ENCODE results near the gene GPR17.

The GPR17 gene

GRCh38 chr2:127614731-127615130 is 31.2 kb upstream of the GPR17 start:
- DNase-seq (ENCODE audit: low read depth): no peak
- H3K4me3 ChIP-seq (ENCODE audit: low read length): no peak overlapping the region
- TF ChIP-seq, protein P1, sequence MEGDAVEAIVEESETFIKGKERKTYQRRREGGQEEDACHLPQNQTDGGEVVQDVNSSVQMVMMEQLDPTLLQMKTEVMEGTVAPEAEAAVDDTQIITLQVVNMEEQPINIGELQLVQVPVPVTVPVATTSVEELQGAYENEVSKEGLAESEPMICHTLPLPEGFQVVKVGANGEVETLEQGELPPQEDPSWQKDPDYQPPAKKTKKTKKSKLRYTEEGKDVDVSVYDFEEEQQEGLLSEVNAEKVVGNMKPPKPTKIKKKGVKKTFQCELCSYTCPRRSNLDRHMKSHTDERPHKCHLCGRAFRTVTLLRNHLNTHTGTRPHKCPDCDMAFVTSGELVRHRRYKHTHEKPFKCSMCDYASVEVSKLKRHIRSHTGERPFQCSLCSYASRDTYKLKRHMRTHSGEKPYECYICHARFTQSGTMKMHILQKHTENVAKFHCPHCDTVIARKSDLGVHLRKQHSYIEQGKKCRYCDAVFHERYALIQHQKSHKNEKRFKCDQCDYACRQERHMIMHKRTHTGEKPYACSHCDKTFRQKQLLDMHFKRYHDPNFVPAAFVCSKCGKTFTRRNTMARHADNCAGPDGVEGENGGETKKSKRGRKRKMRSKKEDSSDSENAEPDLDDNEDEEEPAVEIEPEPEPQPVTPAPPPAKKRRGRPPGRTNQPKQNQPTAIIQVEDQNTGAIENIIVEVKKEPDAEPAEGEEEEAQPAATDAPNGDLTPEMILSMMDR (conservative IDR thresholded peaks at IDR 0.05; ENCODE audit: low read depth, low read length): no peak

DNA sequence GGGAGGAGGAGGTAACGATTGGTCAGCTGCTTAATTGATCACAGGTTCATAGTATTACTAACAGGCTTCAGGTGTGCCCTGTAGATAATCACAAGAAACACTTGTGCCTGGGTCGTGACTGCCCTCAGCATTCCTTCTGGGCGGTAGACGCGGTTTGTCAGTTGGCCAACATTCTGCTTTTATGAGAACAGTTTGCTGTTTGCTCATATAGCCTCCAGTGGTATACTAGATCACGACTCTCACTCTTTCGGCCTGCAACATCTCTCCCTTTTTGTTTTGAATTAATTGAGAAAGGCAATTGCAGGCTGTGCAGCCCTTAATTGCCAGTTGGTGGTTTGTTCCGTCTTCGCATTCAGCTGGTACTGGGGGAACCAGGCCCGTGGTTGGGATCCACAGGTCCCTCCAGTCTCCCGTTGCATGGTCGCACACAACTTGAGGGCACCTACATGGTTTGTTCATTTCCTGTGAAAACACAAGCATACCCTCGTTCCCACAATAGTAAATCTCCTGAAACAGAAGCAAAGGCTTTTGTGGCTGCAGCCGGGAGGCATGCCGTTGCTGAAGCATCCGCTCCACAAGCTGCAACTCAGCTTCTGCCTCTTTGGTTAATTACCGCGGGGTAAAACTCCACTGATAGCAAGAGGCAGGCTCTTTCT is 30.3 kb upstream of the GPR17 start:
- TF ChIP-seq, protein P1 (conservative IDR thresholded peaks at IDR 0.05; ENCODE audit: low read depth, low read length): no peak
- no peak overlapping the region for H3K4me3 ChIP-seq (ENCODE audit: low read length)
- DNase-seq (ENCODE audit: low read depth): no peak

DNA sequence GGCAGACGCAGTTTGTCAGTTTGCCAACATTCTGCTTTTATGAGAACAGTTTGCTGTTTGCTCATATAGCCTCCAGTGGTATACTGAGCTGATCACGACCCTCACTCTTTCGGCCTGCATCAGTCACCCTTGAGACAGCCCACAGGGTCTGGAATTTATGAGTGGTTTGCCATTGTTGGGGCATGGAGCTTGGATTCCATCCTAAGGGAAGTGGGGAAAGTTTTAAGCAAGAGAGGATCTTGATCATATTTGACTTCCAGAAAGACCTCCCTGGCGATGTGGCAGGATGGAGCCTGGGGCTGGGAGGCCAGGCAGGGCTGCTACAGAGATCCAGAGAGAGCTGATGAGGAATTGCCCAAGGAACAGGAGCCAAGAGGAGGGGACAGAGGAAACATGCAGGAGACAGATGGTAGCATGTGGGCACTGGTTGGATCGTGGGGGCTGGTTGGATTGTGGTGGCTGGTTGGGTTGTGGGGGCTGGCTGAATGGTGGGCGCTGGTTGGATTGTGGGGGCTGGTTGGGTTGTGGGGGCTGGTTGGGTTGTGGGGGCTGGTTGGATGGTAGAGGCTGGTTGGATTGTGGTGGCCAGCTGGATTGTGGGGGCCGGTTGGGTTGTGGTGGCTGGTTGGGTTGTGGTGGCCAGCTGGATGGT is 27.3 kb upstream of the GPR17 start:
- TF ChIP-seq, protein P1 (conservative IDR thresholded peaks at IDR 0.05; ENCODE audit: low read depth, low read length): no peak
- DNase-seq (ENCODE audit: low read depth): no peak
- H3K4me3 ChIP-seq (ENCODE audit: low read length): no peak overlapping the region

DNA sequence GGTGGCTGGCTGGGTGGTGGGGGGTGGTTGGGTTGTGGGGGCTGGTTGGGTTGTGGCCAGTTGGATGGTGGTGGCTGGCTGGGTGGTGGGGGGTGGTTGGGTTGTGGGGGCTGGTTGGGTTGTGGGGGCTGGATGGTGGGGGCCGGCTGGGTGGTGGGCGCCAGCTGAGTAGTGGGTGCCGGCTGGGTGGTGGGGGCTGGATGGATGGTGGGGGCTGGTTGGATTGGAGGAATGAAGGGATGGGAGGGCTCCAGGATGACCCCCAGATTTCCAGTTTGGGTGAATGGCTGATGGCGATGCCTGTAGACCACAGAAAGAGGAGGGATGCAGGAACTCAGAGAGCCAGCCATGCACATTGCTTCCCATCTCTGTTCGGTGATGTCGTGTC is 26.8 kb upstream of the GPR17 start:
- no peak for DNase-seq (ENCODE audit: low read depth)
- H3K4me3 ChIP-seq (ENCODE audit: low read length): no peak overlapping the region
- TF ChIP-seq, protein P1 (conservative IDR thresholded peaks at IDR 0.05; ENCODE audit: low read depth, low read length): no peak

DNA sequence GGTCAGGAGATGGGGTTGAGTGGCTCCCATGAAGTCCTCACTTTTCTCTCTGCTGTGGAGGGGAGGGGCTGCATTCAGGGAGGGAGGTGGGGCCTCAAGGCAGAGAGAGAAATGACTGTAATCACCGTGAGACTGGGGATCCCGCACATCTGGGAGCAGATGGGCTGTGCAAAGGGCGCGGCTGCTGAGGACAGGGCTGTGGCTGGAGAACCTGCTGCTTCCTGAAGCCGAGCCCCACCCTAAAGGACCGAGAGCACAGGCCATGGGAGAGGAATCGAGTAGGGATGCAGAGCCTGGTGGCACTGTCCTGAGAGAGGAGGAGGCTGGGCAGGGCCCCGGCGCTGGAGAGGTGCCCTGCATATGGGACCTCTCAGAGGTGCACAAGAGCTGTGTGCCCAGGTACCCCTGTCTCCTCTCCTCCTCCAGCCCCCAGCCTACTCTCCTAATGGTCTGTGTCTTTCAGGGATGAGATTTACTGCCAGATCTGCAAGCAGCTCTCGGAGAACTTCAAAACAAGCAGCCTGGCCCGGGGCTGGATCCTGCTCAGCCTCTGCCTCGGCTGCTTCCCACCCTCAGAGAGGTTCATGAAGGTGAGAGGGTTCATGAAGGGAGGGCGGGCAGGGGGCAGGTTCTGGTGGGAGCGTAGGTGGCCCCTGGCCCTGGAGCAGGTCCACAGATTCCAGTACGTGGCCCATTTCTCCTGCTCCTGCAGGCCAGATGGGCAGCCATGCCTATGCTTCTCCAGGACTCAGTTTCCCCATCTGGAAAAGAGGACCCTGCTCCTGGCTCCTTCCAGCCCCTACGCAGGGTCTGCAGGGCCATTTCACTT is 25.9 kb upstream of the GPR17 start:
- TF ChIP-seq, protein P1 (conservative IDR thresholded peaks at IDR 0.05; ENCODE audit: low read depth, low read length): no peak
- DNase-seq (ENCODE audit: low read depth): no peak
- no peak overlapping the region for H3K4me3 ChIP-seq (ENCODE audit: low read length)

- no peak for DNase-seq (ENCODE audit: low read depth)
- no peak overlapping the region for H3K4me3 ChIP-seq (ENCODE audit: low read length)
- TF ChIP-seq, protein P1 (conservative IDR thresholded peaks at IDR 0.05; ENCODE audit: low read depth, low read length): no peak
Observed at GRCh38 chr2:127620866-127621265, 25.1 kb upstream of the GPR17 start.
